Measurements from ENCODE around the gene CSNK2A1.

CSNK2A1 gene

GRCh38 chr20:472137-472846 lies 71.3 kb downstream of the CSNK2A1 start:
- DNase-seq = no peak
- Mint-ChIP-seq H3K27me3 (ENCODE audit: low read depth, poor library complexity) (peaks cover 5% of the 10 kb centered on the region), H3K27ac (peak overlapping the region; percentile 80), H3K9me3 (peaks cover 75% of the 10 kb centered on the region), H3K4me1 (peaks cover 4% of the 10 kb centered on the region), H3K4me3 (no peak overlapping the region), H3K36me3 (ENCODE audit: low read depth) (peaks cover 61% of the 10 kb centered on the region)
- no peak for TF ChIP-seq CTCF (IDR thresholded peaks at IDR 0.05)

GRCh38 chr20:469746-470490 lies 73.7 kb downstream of the CSNK2A1 start:
- Mint-ChIP-seq H3K4me1 (peaks cover 4% of the 10 kb centered on the region), H3K36me3 (ENCODE audit: low read depth) (peaks cover 50% of the 10 kb centered on the region), H3K4me3 (no peak overlapping the region), H3K27me3 (ENCODE audit: low read depth, poor library complexity) (peaks cover 9% of the 10 kb centered on the region), H3K27ac (no peak overlapping the region), H3K9me3 (peaks cover 87% of the 10 kb centered on the region)
- DNase-seq = no peak
- TF ChIP-seq CTCF (IDR thresholded peaks at IDR 0.05) = no peak

GRCh38 chr20:467755-468154 lies 75.8 kb downstream of the CSNK2A1 start:
- Mint-ChIP-seq H3K4me3 (no peak overlapping the region), H3K27ac (no peak overlapping the region), H3K4me1 (peaks cover 5% of the 10 kb centered on the region), H3K27me3 (ENCODE audit: low read depth, poor library complexity) (peaks cover 13% of the 10 kb centered on the region), H3K36me3 (ENCODE audit: low read depth) (peaks cover 28% of the 10 kb centered on the region), H3K9me3 (peaks cover 76% of the 10 kb centered on the region)
- no peak for DNase-seq
- TF ChIP-seq CTCF (IDR thresholded peaks at IDR 0.05) = no peak

GRCh38 chr20:462199-462991 lies 81.2 kb downstream of the CSNK2A1 start, which contains the start of gene TBC1D20:
TSS of gene TBC1D20 (minus strand) at chr20:462533. CDS start at chr20:462405, 128 bp downstream.
- Mint-ChIP-seq H3K36me3 (ENCODE audit: low read depth) (peaks cover 5% of the 10 kb centered on the region), H3K27ac (peak within 1 kb of the TSS; percentile 83), H3K4me1 (peaks cover 40% of the 10 kb centered on the region), H3K4me3 (peak within 1 kb of the TSS; percentile 97), H3K27me3 (ENCODE audit: low read depth, poor library complexity) (peaks cover 10% of the 10 kb centered on the region), H3K9me3 (peaks cover 22% of the 10 kb centered on the region)
- DNase-seq = peak; percentile 85
- no peak for TF ChIP-seq CTCF (IDR thresholded peaks at IDR 0.05)

- H3K4me1 Mint-ChIP-seq = peaks cover 42% of the 10 kb centered on the region
- DNase-seq = peak; percentile 65
- peaks cover 5% of the 10 kb centered on the region for H3K36me3 Mint-ChIP-seq (ENCODE audit: low read depth)
- peaks cover 7% of the 10 kb centered on the region for H3K27me3 Mint-ChIP-seq (ENCODE audit: low read depth, poor library complexity)
- H3K9me3 Mint-ChIP-seq = peaks cover 15% of the 10 kb centered on the region
- peak overlapping the region; percentile 97 for H3K4me3 Mint-ChIP-seq
- peak overlapping the region; percentile 83 for H3K27ac Mint-ChIP-seq
- no peak for TF ChIP-seq CTCF (IDR thresholded peaks at IDR 0.05)
Observed at GRCh38 chr20:461254-462198, 82.1 kb downstream of the CSNK2A1 start.
